Hindlimb muscle (tissue), 1 donor: Measurements from ENCODE around the gene IL15RA. TPM values are rescaled to one million over a fixed set of nuclear protein-coding genes. Genes with fewer than 3 reads are reported as not detected.
"Not testable (repeated sequence)": the region's sequence is repeated elsewhere in the genome, so short reads cannot be mapped to it uniquely, and the experiment has no call there.

Source experiments
- DNase-seq: peaks from one replicate; pipeline ENCODE4 v3.0.0-alpha.2; 2013
- polyA plus RNA-seq: library from polyadenylated mRNA; unstranded; fragments of 120-200 nt; gene quantifications from one replicate; pipeline ENCODE4 v1.2.1, GENCODE V29; 2013; ENCODE audit not compliant: insufficient read length

Gene IL15RA
- polyA plus RNA-seq, 1 donor = 3.2 TPM

GRCh38 chr10:5949009-5949759, 28.2 kb downstream of the IL15RA start:
- peak; percentile 54 for DNase-seq

- DNase-seq = no peak
These were observed 29.1 kb downstream of the IL15RA start for GRCh38 chr10:5948208-5948585.

- DNase-seq = no peak
These were observed 29.7 kb downstream of the IL15RA start for GRCh38 chr10:5947471-5948207.

- no peak for DNase-seq
These were observed 30.6 kb downstream of the IL15RA start for GRCh38 chr10:5946786-5947185.

GRCh38 chr10:5946419-5946775, 30.9 kb downstream of the IL15RA start:
- not testable (repeated sequence) for DNase-seq

GRCh38 chr10:5945561-5946418, 31.6 kb downstream of the IL15RA start:
- peak; percentile 89 for DNase-seq

- DNase-seq = no peak
These were observed 32.2 kb downstream of the IL15RA start for GRCh38 chr10:5945190-5945509.

GRCh38 chr10:5944389-5945189, 32.8 kb downstream of the IL15RA start:
- peak; percentile 97 for DNase-seq

- peak; percentile 50 for DNase-seq
These were observed 33.8 kb downstream of the IL15RA start for GRCh38 chr10:5943536-5943935.

- no peak for DNase-seq
These were observed 34.9 kb downstream of the IL15RA start for GRCh38 chr10:5942474-5942873.

- no peak for DNase-seq
These were observed 35.3 kb downstream of the IL15RA start for GRCh38 chr10:5942001-5942400.

GRCh38 chr10:5941579-5941978, 35.8 kb downstream of the IL15RA start:
- DNase-seq = no peak

- no peak for DNase-seq
These were observed 36.5 kb downstream of the IL15RA start for GRCh38 chr10:5940807-5941218.

GRCh38 chr10:5938291-5938690, 39.1 kb downstream of the IL15RA start:
- DNase-seq = no peak

GRCh38 chr10:5937016-5937415, 40.3 kb downstream of the IL15RA start:
- no peak for DNase-seq

GRCh38 chr10:5935628-5936027, 41.7 kb downstream of the IL15RA start:
- no peak for DNase-seq

GRCh38 chr10:5933909-5934546, 43.3 kb downstream of the IL15RA start:
- no peak for DNase-seq

GRCh38 chr10:5932345-5932744, 45.0 kb downstream of the IL15RA start:
- DNase-seq = no peak

- no peak for DNase-seq
These were observed 47.1 kb downstream of the IL15RA start for GRCh38 chr10:5930272-5930671.

- DNase-seq = no peak
These were observed 47.9 kb downstream of the IL15RA start for GRCh38 chr10:5929442-5929841.

- DNase-seq = peak; percentile 58
These were observed 50.0 kb downstream of the IL15RA start for GRCh38 chr10:5927306-5927705.

GRCh38 chr10:5924889-5925288, 52.5 kb downstream of the IL15RA start:
- DNase-seq = no peak
